ENCODE results near the gene AGPAT1.

The AGPAT1 gene

GRCh38 chr6:32127409-32127716 is 48.5 kb downstream of the AGPAT1 start:
- DNase-seq (ENCODE audit: extremely low read depth in 1 of 2, low read depth in 1 of 2), result no peak

GRCh38 chr6:32126880-32127279 is 49.0 kb downstream of the AGPAT1 start:
- DNase-seq (ENCODE audit: extremely low read depth in 1 of 2, low read depth in 1 of 2), result no peak

- no peak for DNase-seq (ENCODE audit: extremely low read depth in 1 of 2, low read depth in 1 of 2)
Measured at GRCh38 chr6:32123681-32124080, 52.2 kb downstream of the AGPAT1 start.

DNA sequence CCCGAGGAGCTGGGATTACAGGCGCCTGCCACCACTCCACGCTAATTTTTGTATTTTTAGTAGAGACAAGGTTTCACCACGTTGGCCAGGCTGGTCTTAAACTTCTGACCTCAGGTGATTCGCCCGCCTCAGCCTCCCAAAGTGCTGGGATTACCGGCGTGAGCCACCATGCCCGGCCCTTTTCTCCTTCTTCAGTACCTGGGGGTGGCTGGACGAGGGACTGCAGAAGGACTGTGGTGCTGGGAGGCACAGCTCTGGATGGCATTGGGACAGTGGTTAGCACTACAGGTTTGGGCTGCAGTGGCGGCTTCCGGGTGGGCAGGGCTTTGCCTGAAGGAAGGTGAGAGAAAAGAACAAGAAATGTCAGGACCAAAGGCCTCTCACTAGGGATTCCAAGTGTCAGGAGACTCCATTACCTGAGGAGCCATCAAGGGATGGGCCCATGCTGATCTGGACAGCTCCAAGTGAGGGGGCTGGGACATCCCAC is 55.3 kb downstream of the AGPAT1 start:
- DNase-seq (ENCODE audit: extremely low read depth in 1 of 2, low read depth in 1 of 2), result no peak

DNA sequence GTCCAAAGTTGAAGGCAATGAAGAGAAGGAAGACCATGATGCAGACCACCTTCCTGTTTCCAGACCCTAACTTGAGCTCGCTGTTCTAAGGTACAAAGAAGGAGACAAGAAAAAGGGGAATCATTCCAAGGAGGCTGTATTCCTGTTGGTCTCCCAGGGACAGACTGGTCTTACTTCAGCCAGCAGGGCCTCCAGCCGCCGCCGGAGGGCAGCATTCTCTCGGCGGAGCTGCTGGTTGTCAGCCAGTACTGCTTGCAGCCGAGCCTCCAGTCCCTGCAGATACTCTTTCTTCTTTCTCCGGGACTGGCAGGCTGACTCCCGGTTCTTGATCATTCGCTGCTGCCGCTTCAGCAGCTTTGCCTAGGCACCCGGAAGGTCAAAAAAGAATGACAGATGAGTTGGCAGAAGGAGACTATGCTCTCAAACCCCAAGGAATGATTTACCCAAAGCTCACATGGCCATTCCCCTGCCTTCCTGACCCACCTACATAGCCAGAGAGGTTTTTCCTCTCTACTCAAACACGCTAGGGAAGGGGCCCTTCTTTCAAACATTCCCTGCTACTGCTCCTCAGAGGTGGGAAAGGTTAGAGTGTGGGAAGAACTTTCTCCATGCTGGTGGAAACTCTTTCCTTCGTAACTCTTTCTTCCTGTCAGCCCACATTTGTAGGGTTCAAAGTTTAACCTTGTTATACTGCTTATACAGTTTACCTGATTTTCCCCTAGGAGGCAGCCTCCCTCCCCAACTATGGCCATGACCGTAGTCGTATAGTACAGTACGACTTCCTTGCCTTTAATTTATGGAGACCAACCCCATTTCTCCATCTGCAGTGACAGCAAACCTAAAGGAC is 56.9 kb downstream of the AGPAT1 start:
- peak; percentile 35 to 47 for DNase-seq (ENCODE audit: extremely low read depth in 1 of 2, low read depth in 1 of 2)
